ENCODE results near the gene PRSS37. TPM values are rescaled to one million over a fixed set of nuclear protein-coding genes. Genes with fewer than 3 reads are reported as not detected.

PRSS37 gene, protein sequence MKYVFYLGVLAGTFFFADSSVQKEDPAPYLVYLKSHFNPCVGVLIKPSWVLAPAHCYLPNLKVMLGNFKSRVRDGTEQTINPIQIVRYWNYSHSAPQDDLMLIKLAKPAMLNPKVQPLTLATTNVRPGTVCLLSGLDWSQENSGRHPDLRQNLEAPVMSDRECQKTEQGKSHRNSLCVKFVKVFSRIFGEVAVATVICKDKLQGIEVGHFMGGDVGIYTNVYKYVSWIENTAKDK
- total RNA-seq (2016; rRNA removed; fragmentation: Illumina TruSeq; extraction: Trizol): not detected in 2 replicates
- total RNA-seq (2016; cell fraction: cytosol; rRNA removed; fragmentation: Illumina TruSeq; extraction: Trizol; ENCODE audit: low read depth): not detected in 2 replicates
- total RNA-seq (2016; cell fraction: insoluble cytoplasmic fraction; rRNA removed; fragmentation: Illumina TruSeq; extraction: Trizol): not detected in 2 replicates
- not detected in 2 replicates for total RNA-seq (2016; cell fraction: membrane; rRNA removed; fragmentation: Illumina TruSeq; extraction: Trizol)
- not detected in 2 replicates for total RNA-seq (2016; cell fraction: nucleus; rRNA removed; fragmentation: Illumina TruSeq; extraction: Trizol)
- polyA plus RNA-seq (2011; rRNA removed): not detected in 2 replicates
- polyA plus RNA-seq (2011; cell fraction: cytosol; rRNA removed): not detected in 2 replicates
- not detected in 2 replicates for polyA plus RNA-seq (2011; cell fraction: nucleus; rRNA removed)
- polyA plus RNA-seq (2012): 0.09 and 0.13 TPM in 2 replicates
- polyA plus RNA-seq (2016; cell fraction: cytosol; fragmentation: Illumina TruSeq; extraction: Trizol; ENCODE audit: low read depth): not detected in 2 replicates
- not detected in 2 replicates for polyA plus RNA-seq (2016; cell fraction: insoluble cytoplasmic fraction; fragmentation: Illumina TruSeq; extraction: Trizol; ENCODE audit: low read depth)
- not detected in 2 replicates for polyA plus RNA-seq (2016; cell fraction: membrane; fragmentation: Illumina TruSeq; extraction: Trizol; ENCODE audit: low read depth)
- polyA plus RNA-seq (2016; cell fraction: nucleus; fragmentation: Illumina TruSeq; extraction: Trizol; ENCODE audit: insufficient read depth, low read depth): not detected in 2 replicates
- not detected in 2 replicates for polyA minus RNA-seq (2011; rRNA and poly(A)+ RNA removed; ENCODE audit: low replicate concordance)
- not detected in 2 replicates for polyA minus RNA-seq (2011; cell fraction: cytosol; rRNA and poly(A)+ RNA removed)
- polyA minus RNA-seq (2011; cell fraction: nucleus; rRNA and poly(A)+ RNA removed): not detected in 2 replicates
- not detected for Bru-seq, nascent RNA
- BruChase-seq, experiment 1, labeled RNA remaining after a 6-hour chase: not detected
- BruChase-seq, experiment 2, labeled RNA remaining after a 2-hour chase: not detected
- long read RNA-seq, experiment 1: 0 reads
- long read RNA-seq, experiment 2: 0 reads

DNA sequence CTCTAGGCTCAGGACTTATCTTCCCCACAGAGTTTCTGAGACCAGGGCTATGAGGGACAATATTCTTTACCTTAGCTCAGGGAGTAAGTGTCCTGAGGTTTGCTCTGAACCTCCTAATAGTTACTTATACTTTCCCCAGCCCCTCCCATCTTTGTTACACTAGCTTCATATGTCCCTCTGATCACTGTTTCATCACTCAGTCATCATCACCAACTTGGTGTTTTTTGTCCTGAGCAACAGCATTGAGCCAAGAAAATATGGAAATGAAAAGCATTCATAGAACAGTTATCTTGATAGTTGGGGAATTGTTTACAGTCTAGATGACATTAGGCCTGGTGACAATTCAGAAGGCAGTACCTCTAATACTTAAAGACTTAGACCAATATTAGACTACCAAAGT is at the start of gene PRSS37:
PRSS37 (minus strand) TSS at position 101 of the 400 bp plus-strand sequence. CDS start 436 bp downstream, outside the sequence.
- TF ChIP-seq ZNF468 (CRISPR knock-in tag; IDR thresholded peaks at IDR 0.05): no peak
- no peak for TF ChIP-seq PHF5A (CRISPR knock-in tag; IDR thresholded peaks at IDR 0.05; ENCODE audit: low read depth, unreplicated experiment)
- TF ChIP-seq SMARCE1 (IDR thresholded peaks at IDR 0.05; ENCODE audit: borderline replicate concordance): no peak
- no peak for TF ChIP-seq AGO2 (optimal IDR thresholded peaks at IDR 0.05; ENCODE audit: low read depth, low read length)
- TF ChIP-seq ZNF660 (CRISPR knock-in tag; IDR thresholded peaks at IDR 0.05; ENCODE audit: borderline replicate concordance, low read depth): no peak
- ATAC-seq: no peak
- Histone ChIP-seq H3K4me1 (ENCODE audit: insufficient read depth, low read length) (no peaks in the 10 kb centered on the region), H3K27me3 (ENCODE audit: control insufficient read depth in 1 of 2, insufficient read depth in 2 of 2, low read length in 2 of 2) (no peaks in the 10 kb centered on the region), H3K4me2 (ENCODE audit: low read depth, low read length) (no peak within 1 kb of the TSS), H3K79me2 (ENCODE audit: insufficient read depth, low read length) (no peaks in the 10 kb centered on the region), H3K36me3 (replicated peaks in 1 of 2; ENCODE audit: control insufficient read depth in 1 of 2, insufficient read depth in 2 of 2, low read length in 2 of 2) (no peaks in the 10 kb centered on the region), H3K9me3 (ENCODE audit: low read length) (no peaks in the 10 kb centered on the region), H3K4me3 (replicated peaks in 1 of 3; ENCODE audit: insufficient read depth in 1 of 3, low read depth in 2 of 3, low read length in 3 of 3) (no peak within 1 kb of the TSS), H4K20me1 (ENCODE audit: insufficient read depth, low read length) (no peaks in the 10 kb centered on the region), H3K27ac (ENCODE audit: extremely low read length, insufficient read depth, low read length) (no peak within 1 kb of the TSS), H2AFZ (ENCODE audit: low read length) (no peak within 1 kb of the TSS), H3K9ac (ENCODE audit: insufficient read depth, low read depth, low read length) (no peak within 1 kb of the TSS)
- POLR2A ChIA-PET: no interaction called here
- in situ Hi-C loops (cut with HindIII; ENCODE audit: extremely low pct_ligation_motif_present, low pct_unique_long_range_greater_than_20kb) (no loop called here), intact Hi-C loops (cut with micrococcal nuclease; ENCODE audit: unreplicated experiment) (no loop called here)
- DNase-seq (ENCODE audit: low spot score): no peak
- CTCF ChIA-PET (ENCODE audit: low intra/inter-chr PET ratio, low total read pairs): no interaction called here
- no peak for FAIRE-seq
- no TSS peak for BruUV-seq (replicated peaks)

All from HepG2 (cell line).